HG02884 (cell line): ENCODE results near the gene MXRA8.
"Not testable (repeated sequence)": the region's sequence is repeated elsewhere in the genome, so short reads cannot be mapped to it uniquely, and the experiment has no call there.

Source experiments
- ATAC-seq: cut with Tn5 transposase; IDR thresholded peaks from one replicate; pipeline ENCODE4 v1.9.1; 2021; ENCODE audit warnings: mild to moderate bottlenecking, moderate library complexity; ENCODE audit not compliant: unreplicated experiment

The MXRA8 gene

DNA sequence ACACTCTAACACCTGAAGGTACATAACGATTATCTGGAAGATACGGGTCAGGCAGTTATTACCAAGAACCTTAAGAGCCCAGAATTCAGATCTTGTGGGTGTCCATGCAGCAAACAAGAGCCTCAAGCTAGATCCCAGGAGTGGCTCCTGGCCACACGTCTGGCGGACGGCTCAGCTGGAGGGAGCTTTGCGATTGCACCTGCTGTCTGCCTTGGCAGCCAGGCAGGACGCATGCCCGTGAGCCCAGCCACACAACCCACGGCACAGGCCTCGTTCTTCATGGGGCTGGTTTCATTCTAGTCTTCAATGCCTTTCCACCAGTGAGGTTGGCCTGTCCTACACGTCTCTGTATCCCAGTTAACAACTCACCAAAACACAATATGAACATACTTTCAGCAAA is 35.1 kb upstream of the MXRA8 start:
- no peak for ATAC-seq

DNA sequence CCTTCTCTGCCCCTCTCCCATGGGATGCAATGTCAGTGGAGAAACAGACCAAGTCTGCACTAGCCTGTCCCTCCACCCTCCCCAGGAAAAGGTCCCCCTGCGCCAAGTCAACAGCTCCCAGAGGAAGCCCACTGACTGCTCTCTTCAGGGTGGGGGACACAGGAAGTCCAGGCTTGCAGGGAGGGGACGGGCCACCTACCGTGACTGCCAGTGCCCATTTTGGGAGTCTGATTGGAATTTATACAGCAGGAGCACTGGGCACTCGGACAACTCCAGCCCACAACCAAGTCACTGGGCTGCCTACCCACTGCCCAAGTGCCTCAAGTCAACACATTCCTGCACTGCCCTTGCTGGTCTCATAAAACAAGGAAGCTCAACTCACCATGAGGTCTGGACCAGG is 34.7 kb upstream of the MXRA8 start:
- ATAC-seq: no peak

DNA sequence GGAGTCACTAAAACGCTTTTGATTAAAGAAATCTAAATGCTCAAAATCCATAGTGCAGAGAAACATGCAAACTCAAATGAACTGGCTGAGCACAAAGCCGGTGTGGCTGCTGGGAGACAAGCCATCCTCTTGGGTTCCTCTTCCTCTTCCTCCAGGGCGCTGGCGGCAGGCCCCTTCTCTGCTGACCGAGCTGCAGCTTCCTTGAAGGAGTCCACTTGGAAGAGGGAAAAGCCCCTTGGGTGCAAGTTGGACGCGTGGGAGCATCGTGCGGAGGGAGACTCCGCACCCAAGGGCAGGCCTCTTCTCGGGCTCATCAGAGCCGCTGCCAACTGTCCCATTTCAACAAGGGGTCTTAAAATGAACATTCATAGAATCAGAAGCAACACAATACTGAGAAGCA is 32.9 kb upstream of the MXRA8 start:
- ATAC-seq: no peak

DNA sequence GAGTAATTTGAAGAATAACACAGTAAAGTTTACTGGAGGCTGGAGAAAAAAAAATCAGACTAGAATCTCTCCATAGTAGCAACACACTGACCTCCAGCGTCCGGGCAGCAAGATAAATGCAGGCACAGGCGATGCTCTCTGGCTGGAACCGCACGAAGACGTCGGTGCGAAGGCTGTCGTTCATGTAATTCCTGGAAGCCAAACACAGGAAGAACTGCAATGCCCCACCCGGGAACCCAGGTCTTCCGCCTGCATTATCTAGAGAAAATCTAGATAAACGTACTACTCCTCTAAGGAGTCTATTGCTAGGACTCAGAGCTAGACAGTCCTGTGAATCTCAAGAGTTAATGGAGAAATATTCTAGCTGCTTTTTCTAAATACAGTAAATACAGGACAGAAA is 32.3 kb upstream of the MXRA8 start:
- ATAC-seq: no peak

DNA sequence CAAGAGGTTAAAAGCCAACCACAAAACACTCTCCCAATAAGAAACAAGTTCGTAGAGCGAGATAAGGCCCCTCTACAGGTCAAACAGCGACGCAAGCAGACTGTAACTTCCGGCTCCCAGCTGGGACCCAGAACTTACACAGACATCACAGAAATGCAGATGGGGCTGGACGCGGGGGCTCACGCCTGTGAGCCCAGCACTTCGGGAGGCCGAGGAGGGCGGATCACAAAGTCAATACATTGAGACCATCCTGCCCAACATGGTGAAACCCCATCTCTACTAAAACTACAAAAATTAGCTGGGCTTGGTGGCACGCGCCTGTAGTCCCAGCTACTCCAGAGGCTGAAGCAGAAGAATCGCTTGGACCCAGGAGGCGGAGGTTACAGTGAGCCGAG is 29.7 kb upstream of the MXRA8 start:
- ATAC-seq: no peak

DNA sequence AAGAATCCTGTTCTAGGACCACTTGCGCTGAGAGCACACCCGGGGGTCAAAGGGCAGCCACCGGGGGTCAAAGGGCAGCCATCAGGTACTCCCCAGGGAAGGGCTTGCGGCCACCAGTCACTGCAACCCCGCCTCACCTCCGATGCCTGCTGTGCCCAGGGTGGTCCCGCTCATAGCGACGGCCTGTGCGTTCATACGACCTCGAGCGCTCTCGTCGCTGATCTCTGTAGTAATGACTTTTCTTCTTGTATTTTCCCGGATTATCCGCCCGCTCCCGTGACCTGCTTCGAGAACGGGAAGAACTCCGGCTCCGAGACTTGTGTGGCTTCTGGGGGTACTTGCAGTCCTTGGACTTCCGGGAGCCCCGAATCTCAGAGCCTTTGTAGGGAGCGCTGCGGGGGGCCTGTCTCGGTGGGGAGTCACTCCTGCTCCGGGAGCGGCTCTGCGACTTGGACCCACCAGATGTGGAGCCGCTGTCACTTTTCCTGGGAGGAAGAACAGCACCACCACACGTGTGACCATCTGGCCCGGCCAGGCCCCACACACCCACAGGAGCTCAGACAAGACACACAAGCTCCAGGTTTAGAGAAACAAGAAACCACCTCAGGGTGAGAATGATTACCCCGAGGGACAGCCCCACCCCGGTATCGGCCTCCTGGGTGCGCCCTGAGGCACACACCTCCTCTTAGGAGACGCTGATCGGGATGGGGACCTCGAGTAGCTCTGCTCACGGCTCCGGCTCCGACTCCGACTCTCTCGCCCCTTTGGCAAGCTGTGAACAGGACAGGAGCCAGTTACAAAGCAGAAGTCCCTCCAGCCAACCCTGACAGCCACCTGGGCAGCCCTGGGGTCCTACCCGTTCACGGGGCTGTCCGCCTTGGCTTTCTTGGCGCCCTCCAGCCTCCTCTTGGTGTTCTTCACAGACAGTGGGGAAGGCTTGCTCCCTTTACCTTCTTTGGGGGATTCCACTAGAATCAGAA is 29.0 kb upstream of the MXRA8 start:
- ATAC-seq: no peak

DNA sequence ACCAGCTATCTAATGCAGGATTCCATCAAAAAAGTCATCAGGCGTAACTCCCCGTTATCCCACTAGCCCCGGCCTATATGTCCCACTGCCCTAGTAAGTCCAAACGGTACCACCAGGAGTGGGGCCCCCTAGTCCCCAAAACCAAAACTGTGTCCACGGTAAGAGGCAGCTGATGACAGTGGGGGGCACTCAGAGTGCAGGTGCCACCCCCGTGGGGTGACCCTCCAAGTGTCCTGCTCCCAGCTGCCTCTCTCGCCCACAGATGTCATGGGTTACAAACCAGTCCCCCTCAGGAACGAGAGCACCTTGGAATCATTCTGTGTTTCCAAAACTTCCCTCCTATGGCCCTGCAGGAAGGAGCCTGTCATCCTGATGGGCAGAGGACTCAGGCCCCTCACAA is 27.6 kb upstream of the MXRA8 start:
- ATAC-seq: no peak

DNA sequence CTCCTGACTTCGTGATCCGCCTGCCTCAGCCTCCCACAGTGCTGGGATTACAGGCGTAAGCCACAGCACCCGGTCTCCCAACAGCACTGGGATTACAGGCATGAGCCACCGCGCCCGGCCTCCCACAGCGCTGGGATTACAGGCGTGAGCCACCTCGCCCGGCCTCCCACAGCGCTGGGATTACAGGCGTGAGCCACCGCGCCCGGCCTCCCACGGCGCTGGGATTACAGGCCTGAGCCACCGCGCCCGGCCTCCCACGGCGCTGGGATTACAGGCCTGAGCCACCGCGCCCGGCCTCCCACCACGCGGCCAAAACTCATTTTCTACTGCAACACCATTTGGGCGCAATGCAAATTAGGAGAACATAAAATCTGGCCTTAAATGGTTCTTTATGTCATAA is 27.0 kb upstream of the MXRA8 start:
- not testable (repeated sequence) for ATAC-seq

DNA sequence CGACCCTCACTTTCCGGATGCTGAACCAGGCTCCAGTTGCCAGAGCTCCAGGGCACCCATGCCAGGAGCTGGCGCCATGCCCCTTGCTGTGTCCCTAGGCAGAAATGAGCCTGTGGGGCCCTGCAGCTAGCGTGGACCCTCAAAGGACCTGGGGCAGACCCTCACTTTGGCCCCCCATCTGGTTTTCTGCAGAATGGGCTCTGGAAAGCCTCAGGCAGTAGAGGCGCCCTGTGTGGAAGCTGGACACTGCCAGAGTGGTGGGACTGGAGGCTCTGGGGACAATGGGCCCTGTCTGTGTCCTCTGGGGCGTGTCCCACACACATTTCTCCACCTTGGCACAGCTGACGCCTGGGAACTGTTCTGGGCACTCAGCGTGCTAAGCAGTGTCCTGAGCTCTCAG is 22.9 kb upstream of the MXRA8 start:
- ATAC-seq: no peak

DNA sequence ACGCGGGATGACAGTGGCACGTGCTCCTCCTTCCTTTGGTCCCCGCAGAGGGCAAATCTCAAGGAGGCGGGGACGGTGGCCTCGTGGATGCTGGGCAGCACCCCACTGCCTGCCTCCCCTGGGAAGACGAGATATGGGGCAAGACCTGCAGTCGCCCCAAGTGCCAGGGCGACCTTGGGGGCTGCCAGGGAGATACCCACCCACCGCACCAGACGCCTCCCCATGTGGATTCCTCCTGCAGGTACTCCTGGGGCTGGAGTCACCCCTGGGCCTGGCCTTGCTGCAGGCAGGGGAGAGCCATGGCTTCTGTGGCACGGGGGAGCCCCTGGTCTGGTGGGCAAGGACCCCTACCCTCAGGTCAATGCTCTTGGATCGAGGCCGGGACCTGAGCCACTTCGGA is 22.5 kb upstream of the MXRA8 start:
- no peak for ATAC-seq

DNA sequence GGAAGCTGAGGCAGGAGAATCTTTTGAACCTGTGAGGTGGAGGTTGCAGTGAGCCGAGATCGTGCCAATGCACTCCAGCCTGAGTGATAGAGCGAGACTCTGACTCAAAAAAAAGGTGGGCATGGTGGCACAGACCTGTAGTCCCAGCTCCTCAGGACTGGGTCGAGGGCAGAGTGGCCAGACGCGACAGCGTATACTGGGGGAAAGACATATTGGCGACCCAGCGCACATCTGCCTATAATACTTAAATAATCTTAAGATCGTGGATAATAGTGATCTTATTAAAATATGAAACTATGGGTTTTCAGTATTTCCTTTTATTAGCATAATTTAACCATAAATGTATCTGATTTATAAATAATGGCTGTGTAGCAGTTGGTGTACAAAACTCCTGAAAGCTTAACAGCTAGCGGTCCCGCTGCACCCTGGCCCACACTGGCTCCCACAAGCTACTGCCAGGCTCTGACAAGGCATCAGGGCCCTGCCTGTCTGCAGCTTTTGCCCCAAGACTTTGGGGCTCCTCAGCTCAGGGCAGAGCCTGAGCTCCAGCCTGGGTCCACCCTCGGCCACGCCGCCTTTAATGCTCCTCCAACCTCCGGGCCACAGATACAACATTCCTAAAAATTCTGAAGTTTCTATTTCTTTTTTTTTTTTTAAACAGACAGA is 19.3 kb upstream of the MXRA8 start:
- ATAC-seq: no peak

DNA sequence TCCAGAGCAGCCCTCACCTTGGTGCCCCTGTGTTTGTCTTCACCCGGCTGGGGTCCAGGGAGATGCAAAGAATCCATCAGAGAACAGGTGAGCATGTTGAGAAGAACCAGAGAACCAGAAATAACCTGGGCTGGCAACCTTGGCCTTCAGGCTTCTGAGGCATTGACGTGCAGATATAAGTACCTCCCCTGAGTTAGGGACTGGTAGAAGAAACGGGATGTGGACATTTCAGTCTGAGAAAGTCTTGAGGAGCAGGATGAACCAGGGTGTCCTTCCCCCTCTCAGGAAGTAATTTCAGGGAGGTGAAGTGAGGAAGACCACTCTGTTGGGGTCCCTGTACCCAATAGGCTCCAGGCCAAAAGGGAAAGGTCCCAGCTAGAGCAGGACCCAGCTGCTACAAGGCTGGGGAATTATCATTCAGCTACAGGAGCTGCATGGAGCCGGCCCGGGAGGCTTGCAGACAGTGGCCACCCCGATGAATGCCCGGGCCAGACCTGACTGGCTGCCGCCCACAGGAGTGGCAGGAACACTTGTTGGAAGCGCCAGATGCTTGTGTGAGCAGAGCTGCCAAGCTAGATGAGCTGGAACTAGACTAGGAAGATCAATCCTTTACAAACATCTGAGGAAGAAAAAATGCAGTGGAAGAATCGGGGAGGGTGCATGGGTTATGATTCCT is 18.3 kb upstream of the MXRA8 start:
- ATAC-seq: no peak

DNA sequence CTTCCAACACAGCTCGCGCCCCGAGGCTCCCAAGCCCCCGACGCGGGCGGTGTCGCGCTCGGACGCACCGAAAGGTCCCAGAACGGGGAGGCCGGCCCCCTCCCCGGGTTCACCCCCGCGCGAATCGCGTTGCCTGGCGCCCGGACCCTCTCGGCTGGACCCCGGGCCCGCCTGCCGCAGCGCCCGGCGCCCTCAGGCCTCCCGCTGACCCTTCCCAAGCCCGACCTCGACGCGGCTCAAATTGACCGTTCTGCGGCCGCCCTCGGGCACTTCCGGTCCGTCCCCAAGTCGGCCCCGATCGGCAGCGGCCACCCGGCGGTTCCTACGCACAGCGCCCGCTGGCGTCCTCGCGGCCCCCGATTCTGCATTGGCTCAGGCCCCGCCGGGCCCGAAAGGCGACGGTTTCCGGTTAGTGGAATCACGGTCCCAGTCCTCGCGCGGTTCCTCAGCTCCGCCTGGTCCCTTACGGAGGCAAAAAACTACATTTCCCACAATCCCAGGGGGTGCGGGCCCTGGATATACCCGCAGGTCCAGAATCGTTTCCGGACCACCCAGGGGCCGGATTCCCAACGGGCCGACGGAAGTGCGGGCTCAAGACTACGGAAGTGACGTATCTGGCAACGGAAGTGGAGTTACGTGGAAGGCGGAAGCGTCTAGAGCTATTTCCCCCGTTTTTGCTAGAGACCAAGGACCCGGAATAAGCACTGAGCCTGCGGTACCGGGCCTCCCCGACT is 16.7 kb upstream of the MXRA8 start, which contains the start of gene AURKAIP1:
AURKAIP1 (minus strand) TSS at position 279 of the 734 bp plus-strand sequence. CDS start 451 bp downstream, outside the sequence.
- ATAC-seq: peak; percentile 80

DNA sequence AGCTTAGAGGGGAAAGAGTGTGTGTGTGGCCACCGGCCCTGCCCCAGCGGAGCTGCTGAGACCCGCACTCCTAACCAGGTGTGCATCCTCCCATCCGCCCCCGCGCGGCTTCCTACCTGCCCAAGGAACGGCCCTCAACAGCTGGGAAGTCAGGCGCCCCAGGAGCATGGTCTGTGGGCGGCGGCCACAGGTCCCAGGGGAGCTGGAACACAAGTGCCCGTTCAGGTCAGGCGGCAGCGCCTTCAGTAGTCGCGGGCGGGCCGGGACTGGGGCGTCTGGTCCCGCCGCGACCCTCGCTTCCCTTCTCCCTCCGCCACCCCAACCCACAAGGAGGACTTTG is 16.2 kb upstream of the MXRA8 start:
- no peak for ATAC-seq

DNA sequence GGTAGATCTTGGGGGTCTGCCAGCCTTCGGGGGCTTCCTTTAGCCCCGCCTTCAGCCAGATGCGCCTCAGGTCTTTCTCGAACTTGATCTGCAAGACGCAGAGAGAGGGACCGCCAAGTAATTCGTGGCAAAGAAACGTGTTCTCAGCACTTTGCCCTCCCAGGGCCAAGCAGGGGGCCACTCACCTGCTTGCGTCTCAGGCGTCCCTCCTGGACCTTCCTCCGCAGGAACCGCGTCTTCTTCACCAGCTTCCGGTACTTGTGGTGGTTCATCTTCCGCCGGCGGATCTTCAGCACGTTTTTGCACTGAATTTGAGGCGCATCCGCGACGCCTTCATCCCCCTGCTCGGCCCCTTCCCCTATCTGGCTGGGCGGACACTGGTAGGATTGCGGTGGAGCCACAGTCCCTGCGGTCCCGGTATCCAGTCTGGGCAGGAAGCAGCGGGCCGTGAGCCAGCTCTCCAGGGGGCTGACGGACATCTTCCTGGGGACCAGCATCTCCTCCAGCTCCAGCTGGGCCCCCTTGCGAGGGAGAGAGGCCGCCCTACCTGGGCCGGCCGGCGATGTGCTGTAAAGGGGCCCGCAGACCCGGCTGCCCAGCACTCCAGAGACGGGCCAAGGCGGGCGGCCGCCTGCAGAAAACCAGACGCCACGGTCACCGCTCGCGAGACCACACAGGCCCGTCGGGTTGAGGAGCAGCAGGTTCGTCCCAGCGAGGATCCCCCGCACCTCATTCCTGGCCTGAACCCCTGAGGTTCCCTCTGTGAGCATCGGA is 15.6 kb upstream of the MXRA8 start:
- no peak for ATAC-seq

DNA sequence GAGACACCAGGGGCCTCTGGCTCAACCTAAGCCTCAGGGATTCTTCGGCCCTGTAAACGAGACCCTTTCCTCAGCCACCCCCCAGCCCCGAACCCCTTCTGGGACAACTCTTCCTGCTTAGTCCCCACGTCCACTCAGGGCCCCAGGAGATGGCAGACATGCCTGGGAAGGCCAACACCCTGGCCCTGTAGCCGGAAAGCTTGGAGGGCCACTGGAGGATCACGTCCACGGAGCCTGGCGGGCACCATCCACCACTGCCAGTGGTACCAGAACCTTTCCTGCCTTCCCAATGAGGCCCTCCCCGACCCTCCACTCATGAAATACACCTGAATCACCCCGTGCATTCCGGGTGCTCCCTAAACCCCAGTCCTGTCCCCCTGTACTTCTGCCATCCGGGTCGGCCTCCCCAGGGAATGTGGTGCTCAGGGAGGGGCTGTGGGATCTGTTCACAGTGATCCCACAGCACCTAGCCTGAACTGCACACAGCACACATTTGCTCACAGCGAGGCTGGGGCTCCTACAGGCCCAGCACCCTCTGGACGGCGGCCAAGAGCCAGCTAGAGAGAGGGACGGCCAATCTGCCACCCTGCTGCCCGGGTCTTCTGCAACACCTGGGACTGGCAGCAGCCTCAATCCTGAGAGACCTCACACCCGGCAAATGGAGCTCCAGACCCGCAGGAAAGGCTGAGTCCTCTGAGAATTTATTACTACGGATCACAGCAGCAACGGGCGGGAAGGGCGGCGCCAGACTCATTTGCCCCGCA is 14.9 kb upstream of the MXRA8 start:
- no peak for ATAC-seq

DNA sequence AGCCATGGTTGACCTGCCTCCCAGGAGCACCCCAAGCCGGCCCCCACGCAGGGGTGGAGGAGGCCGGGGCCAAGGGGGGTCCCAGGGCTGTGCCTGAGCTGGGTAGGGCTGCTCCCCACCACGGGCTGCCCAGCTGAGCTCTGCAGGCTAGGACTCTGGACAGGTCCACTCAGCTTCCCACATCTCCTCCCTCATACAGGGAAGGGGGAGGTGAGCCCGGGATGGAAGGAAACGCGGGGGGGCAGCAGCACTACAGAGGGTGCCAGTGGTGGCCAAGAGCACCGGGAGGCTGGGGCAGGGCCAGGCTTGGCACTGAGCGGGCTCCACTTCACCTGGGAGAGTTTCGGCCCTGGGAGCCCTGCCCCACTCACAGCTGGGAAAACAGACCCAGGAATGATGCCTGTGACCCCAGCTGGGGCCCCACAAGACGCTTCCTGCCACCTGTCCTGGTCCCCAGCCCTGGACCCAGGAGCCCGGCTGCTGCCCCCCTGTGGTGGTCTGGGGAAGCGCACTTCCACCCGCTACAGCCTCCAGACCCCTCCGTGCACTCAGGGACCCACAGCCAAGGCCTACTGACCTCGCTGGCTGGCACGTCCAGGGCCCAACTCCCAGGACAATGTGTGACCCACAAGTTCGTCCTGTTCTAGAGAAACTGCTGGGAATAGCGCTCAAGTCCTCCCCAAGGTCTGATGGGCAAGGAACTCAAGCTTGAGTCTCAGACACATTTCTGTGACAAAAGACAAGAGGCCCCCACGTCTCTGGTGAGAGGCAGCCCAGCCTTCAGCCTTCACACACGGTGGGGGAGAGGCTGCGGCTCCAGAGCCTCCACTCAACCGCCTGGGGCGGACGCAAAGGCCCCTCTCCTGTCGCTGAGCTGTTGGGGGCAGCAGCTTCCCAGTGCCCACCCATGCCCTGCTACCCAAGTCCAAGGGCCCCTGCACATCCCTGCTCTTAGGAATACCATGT is 13.7 kb upstream of the MXRA8 start:
- no peak for ATAC-seq

DNA sequence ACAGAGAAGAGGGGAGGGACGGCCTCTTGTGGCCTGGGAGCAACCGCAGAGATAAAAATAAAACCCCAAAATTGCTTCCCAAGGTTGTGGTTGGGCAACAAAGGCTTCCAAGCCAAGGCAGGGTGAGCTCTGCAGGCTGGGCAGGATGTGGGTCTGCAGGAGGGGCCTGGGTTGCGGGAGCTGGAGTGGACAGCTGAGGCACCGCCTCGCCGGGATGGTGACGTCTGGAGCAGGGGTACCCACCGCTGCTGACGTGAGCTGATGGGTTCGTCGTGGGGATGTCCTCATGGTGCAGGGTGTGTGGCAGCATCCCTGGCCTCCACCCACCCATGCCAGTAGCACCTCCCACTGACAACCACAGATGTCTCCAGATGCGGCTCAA is 13.0 kb upstream of the MXRA8 start:
- ATAC-seq: no peak
